HL-60/S4 (cell line): ENCODE data around the gene GM2A.
"Not testable (repeated sequence)": the region's sequence is repeated elsewhere in the genome, so short reads cannot be mapped to it uniquely, and the experiment has no call there.

ENCODE experiments used
- in situ Hi-C: fragments of 300-500 bp; cut with MboI; formaldehyde crosslinking; loops from 2 replicates; pipeline ENCODE4 v1.14.3; 2022; ENCODE audit warnings: low sequenced_read_pairs

The GM2A gene

DNA sequence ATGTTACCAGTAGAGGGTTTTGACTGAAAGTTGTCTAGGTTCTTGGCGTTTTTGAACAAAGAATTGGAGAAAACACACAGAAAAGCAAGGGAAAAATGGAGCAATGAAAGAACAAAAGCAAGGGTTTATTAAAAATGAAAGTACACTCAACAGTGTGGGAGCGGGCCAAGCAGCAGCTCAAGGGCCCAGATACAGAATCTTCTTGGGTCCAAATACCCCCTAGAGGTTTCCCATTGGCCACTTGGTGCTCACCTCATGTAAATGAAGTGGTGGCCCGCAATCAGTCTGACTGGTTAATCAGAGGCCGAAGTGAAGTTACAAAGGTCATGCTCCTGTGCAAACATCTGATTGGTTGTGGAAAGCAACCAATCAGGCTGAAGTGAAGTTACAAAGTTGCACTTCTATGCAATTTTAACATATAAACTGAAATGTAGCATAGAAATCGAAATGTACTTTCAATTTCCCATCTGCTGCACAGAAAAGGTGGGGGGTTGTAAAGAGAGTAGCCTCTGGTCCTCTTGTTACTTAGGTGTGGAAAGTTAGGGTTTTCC is 1.9 kb upstream of the GM2A start:
- in situ Hi-C loops = no loop called here

DNA sequence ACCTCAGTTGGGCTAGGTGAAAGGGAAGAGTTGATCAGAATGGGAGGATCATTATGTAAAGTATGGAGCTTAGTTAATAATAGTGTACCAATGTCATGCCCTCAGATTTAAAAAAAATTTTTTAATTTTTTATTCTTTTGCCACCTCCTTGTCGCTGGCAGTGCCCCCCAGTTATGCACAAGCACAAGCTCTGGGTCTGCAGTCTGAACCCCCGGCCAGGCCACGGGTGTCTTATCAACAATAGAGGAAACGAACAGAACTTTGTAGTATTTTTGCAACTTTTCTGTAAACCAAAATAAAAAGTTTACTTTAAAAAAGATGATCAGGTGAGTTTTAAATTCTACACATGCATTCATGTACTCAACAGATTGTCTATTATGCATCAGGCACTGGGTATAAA is 1.4 kb upstream of the GM2A start:
- in situ Hi-C loops = no loop called here

DNA sequence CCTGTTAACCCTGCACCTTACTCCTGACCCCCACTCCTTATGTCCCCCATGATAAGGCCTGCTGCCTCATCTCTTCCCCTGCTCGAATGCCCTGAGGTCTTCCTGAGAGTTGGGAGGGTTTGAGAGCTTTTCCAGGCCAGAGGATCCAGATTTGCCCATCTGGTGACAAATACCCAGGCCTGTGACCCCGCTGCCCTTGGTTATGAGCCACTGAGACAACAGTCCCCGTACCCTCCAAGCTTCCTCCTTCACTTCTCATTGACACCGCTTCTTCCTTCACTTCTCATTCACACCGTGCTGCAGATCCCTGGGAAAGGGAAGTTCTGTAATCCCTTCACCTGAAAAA is 593 bp downstream of the GM2A start:
- in situ Hi-C loops = no loop called here

DNA sequence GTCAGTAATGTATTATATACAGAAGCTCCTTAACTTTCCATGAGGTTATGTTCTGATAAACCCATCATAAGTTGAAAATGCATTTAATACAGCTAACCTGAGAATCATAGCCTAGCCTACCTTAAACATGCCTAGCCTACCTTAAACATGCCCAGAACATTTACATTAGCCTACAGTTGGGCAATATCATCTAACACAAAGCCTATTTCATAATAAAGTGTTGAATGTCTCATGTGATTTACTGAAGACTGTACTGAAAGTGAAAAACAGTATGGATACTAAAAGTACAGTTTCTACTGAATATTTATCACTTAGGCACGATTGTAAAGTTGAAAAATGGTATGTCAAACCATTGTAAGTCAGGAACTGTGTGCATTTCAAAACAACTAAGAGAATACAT is 1.6 kb downstream of the GM2A start:
- in situ Hi-C loops = no loop called here

DNA sequence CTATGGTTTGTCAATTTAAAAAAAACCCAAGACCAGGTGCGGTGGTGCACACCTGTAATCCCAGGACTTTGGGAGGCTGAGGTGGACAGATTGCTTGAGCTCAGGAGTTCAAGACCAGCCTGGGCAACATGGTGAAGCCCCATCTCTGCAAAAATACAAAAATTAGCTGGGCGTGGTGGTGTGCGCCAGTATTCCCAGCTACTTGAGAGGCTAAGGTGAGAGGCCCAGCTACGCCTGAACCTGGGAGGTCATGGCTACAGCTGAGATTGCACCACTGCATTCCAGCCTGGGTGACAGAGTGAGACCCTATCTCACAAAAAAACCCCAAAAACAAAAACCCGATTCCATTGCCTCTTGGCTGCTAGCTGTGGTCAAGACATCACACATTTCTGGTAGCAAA is 2.0 kb downstream of the GM2A start:
- in situ Hi-C loops = not testable (repeated sequence)

DNA sequence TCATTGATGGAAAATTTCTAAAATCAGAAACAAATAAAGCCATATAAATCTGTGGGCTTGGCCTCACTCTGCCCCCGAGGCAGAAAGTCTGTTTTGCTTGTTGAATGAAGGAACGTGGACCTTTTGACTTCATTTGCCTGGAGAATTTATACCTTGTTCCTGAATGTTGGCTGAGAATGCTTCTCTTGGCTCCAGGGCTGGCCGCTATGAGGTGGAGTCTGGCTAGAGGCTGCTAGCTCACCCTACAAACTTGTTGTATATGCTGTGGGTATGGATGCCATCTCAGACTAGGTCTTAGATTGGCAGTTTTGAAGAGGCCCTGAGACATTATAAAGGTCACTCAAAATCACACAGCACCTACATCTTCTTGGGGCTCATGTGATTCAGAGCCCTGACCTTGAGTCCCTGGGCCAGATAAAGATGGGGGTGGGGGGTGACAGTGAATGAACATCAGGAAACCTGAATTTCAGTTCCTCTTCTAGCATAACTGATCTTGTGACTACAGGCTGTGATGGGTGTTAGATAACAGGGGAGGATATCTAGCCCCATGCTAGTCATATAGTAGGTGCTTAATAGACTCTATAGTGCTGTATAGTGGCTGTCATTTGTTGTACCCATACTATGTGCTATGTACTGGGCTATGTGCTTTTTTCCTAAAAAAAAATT is 2.8 kb downstream of the GM2A start:
- in situ Hi-C loops = no loop called here

DNA sequence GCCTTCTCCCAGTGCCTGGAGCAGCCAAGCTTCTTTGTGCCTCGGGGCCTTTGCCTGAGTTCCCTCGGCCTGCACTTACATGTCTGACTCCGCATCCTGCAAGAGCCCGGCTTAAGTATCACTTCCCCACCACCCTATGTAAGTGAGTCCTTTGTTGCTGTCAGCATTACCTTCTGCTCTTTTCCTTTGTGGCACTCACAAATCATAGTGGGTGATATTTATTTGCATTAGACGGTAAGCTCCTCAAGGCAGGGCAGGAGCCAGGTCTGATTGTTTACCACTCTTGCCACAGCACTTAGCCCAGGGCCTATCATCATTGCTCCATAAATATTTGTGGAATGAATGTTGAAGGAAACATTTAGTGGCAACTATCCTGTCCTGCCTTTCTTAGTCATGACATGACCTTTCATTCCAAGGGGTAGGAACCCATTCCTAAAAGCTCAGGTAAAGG is 4.8 kb downstream of the GM2A start:
- in situ Hi-C loops = no loop called here

DNA sequence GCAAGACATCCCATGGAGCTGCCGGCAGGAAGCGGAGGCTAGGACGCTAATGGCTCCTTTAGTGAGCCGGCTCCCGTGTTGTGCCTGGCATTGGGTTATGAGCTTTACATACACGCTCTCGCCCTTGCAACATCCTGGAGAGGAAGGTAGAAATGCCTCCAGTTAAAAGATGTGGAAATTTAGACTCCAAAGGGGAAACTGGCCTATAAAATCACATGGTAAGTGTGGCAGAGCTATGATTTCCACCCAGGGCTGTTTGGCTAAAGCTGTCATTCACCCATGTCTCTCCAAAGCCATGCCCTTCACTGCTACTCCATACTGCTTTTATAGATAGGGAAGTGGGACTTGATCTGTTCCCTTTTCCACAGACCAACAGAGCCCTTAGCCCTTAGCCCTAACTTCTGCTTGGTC is 5.2 kb downstream of the GM2A start:
- in situ Hi-C loops = no loop called here

DNA sequence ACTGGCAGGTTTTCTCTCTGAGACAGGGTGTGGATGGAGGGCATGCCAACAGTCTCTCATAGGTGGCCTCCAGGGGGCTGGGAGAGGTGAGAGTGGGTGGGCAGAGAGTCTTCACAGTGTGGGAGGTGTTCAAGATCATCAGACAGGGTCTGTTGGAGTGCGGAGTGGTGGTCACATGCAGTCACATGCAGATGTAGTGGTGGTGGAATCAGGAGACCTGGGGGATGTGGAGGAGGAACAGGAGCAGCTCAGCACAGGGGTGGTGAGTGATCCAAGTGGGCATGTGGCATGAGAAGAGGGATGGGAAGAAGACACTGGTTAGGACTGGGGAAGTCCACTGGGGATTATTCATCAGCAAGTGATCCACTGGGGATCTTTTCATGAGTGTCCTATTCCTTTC is 5.8 kb downstream of the GM2A start:
- in situ Hi-C loops = no loop called here

DNA sequence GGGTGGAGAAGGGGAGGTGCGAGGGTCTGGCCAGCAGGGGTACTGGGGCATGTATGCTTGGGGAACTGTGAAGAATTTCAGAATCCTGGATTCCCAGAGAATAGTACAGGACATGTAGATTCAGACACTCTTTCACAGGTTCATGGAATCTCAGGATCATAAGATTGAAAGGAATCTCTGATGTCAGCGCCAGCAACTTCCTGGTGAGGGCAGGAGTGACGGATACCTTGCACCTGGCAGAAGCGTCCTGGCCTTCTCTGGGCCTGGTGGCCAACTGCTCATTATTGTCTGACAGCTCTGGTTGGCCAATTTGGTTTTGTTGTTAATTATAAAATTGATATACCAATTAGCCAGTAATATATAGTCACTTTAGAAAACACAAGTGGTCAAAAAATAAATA is 6.9 kb downstream of the GM2A start:
- in situ Hi-C loops = no loop called here

DNA sequence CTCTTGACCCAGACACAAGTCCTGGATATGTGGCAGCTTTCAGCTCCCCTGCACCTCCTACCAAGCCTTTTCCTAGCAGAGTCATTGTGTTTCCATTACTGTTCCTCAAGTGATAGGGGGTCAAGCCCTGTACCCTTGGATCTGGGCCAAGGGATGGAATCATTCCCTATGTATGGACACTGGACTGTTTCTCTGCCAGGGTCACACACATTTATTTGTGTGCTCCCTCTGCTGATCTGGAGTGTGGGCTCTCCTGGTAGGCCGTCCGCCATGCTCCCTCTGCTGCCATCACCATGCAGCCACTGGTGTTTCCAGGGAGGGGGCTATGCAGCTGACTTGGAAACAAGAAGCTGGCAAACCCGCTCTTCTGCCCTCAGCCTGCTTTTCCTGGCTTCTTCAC is 9.5 kb downstream of the GM2A start:
- in situ Hi-C loops = no loop called here

DNA sequence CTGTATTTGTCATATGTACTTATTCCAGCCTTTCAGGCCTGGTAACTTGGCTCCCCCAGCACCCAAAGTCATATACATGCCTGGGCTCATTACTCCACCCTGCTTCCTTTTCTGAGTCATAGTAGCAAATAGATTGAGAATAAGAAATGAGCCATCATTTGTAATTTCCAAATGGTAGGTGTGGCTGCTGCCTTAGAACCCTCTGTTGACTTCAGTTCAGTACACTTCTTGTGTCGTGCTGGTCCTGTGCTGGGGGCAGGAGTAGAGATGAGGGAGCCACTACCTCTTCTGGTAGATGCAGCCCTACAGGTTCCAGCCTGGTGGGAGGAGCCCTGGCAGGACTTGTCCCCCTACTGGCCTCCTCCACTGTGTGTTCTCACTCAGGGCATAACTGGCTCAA is 11.1 kb downstream of the GM2A start:
- in situ Hi-C loops = no loop called here

DNA sequence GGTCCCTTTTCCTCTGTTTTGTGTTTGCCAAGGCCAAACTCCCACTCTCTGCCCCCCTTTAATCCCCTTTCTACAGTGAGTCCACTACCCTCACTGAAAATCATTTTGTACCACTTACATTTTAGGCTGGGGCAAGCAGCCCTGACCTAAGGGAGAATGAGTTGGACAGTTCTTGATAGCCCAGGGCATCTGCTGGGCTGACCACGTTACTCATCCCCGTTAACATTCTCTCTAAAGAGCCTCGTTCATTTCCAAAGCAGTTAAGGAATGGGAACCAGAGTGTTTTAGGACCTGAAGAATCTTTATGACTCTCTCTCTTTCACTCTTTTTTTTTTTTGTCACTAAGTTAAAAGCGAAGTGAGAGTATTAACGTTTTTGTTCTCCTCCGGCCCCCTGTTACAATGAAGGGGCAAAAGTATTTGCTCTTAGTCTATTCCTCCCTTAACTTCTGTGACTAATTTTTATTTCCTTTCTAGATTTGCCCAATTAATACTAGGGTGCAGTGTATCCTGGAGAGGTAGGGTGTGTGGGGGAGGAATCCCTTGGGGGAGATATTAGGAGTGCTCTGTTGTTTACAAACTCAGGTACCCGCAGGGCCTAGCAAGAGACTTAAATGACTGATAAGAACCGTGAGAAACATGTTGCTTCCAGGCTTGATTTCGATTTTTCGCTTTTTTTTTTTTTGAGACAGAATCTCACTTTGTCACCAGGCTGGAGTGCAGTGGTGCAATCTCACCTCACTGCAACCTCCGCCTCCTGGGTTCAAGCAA is 14.7 kb downstream of the GM2A start:
- in situ Hi-C loops = no loop called here

DNA sequence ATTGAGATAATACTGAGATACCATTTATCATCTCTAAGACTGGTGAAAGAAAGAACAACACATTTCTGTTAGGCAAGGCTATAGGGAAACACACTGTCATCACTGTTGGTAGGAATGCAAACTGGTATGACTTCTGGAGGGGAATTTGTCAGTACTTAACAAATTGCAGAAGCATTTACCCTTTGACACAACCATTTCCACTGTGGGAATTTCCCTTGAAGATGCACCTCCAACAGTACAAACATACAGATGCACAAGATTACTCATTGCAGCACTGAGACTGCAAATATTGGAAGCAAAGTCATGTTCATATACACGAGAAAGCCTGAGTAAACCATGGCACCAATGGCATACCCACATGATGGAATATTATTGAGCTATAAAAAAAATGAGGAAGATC is 17.6 kb downstream of the GM2A start:
- in situ Hi-C loops = no loop called here

DNA sequence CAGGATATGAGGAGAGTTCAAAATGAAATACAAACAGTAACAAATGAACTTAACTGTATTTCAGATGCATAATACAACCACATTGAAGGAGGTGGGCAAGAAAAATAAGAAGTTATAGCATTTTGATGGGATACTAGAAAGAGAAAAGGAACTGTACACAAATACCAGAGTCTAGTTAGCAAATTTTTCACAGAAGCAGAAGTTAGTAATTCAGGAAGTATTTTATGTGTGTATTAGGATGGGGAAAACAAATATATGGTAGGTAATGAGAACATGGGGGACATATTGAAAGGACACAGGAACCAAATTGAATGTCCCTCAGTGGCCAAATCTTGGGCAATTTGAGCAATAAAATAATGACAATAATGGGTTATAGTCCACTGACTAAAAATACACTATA is 18.4 kb downstream of the GM2A start:
- in situ Hi-C loops = no loop called here

DNA sequence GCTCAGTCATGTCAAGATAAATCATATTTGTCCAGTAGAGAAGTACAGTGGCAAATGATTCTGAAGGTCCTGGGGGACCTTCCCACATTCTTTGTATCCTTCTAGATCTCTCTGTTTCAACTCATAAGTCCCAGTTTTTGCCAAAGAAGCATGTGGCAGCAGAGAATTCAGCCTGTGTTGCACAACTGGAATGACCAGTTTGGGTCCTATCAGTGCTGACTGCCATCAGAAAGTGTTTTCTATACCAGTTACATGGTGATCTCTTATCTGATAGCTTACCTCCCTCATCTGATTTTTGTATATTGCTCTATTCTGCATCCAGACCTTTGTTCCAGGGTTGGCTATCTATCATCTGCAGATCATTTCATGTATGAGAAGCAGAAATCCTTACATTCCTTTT is 21.7 kb downstream of the GM2A start:
- in situ Hi-C loops = no loop called here

DNA sequence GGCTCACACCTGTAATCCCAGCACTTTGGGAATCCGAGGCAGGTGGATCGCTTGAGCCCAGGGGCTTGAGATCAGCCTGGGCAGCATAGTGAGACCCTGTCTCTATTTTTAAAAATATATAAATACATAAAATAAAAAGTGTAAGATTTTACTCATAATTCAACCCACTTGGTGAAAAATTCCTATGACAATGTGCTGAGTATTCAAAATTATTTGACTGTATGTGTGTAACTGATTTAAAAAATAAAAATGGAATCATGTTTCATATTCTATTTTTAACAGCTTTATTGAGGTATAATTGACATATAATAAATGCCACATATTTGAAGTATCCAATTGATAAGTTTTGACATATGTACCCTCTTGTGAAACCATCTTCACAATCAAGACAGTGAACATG is 22.8 kb downstream of the GM2A start:
- in situ Hi-C loops = no loop called here

DNA sequence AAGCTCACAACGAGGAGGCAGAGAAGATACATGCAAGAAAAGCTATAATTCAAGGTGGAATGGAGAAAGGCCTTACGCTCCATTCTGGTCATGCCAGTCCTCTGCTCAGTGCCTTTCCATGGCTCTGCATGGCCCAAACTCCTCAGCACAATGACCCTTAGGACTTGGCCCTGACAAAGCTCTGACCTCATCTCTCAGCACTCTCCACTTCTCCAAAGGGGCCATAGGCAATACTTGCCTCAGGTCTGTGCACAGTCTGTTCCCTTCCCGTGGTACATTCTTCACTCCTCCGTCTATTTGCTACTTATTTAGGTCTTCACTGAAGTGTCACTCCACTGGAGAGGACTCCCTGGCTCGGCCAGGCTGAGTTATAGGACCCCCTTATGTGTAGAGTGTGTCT is 25.9 kb downstream of the GM2A start:
- in situ Hi-C loops = no loop called here

DNA sequence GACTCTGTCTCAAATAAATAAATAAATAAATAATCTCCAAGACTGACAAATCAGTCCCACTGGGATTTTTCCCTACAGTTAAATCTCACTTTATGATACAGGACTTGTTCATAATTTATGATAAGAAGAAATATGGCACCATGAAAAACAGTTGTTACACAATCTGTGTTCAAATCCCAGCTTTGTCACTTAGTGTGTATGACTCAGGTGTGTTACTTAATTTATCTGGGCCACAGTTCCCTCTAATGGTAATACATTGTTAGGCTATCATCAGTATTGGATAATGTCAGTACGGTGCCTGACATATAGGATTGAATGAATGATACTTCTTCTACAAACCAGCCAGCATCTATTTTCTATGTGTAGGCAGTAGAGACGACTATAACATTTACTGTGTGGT is 27.5 kb downstream of the GM2A start:
- in situ Hi-C loops = no loop called here

DNA sequence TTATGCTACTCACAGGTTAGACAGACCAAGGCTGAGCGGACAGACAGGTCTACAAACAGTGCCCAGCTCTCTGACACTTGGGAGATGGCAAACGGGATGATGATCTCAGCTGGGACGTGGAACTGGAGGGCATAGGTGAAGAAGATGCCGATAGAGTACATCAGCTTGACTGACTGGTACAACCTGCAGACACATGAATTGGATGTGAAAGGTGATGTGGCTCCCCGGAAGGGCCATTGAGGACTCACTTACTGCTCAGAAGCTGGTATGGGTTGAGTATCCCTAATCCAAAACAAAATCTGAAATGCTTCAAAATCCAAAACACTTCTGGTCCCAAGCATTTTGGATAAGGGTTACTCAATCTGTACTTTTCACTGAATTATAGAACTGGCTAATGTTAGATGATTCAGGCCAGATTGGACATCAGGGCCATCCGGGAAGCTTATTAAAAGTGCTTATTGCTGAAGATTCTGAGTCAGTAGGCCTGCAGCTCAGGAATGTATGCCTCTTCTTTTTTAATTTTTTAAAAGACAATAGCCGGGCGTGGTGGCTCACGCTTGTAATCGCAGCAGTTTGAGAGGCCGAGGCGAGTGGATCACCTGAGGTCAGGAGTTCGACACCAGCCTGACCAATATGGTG is 28.1 kb downstream of the GM2A start:
- in situ Hi-C loops = no loop called here

DNA sequence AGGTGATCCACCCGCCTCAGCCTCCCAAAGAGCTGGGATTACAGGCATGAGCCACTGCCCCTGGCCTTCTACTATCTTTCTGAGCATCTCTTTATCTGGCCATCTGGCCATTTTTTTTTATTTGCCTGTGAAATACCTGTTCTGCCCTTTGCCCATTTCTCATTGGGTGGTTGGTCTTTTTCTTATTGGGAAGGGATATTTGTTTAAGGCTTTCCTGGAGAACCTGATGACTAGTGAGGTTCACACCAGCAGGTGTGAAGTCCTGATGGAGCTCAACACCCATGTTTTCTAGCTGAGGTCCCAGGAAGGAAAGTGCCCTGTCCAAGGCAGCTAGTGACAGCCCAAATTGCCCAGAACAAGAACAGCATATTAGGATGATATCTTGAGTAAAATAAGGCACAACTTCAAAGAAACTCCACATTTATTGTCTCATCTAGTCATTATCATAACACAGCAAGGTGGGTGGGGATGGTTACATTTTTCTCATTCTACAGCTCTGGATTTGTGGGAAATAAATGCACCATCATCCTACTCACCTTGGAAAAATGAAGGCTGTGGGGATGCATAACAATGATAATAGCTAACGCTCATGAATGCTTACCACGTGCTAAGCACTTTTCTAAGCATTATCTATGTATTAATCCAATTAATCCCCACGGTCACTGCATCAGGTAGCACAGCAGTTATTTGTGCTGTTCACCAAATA is 30.3 kb downstream of the GM2A start:
- in situ Hi-C loops = no loop called here
